Measurements from ENCODE around the gene GNG13. TPM values are rescaled to one million over a fixed set of nuclear protein-coding genes. Genes with fewer than 3 reads are reported as not detected.

The GNG13 gene
- polyA plus RNA-seq, 2 of the 4 experiments (the other 2 are of a cell fraction), result 0.09 TPM; not detected in 1

DNA sequence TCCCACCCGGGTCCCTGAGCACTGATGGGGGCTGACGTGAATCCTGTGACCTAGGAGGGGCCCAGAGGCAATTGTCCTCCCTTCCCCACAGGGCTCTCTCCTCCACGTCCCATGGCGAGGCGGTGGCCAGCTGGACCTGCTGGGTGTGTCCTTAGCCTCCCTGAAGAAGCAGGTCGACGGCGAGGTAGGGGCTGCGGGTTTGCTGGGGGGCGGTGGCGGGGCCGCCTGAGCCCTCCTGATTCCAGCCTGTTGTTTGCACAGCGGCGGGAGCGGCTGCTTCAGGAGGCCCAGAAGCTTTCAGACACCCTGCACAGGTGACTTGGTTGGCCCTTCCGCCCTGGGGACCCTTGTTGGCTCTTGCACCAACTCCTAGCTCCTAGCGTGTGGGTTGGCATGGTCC lies 10.4 kb downstream of the GNG13 start:
- no peaks in the 10 kb centered on the region for H3K9me3 ChIP-seq
- H3K27ac ChIP-seq, result no peak overlapping the region
- 92% methylated on average over 16 of the region's 17 CpGs for WGBS (ENCODE audit: missing lambda C conversion rate)
- TF ChIP-seq MYC (IDR thresholded peaks at IDR 0.05; ENCODE audit: borderline replicate concordance, low read length) (no peak), FOSB (CRISPR knock-in tag; IDR thresholded peaks at IDR 0.05) (no peak), BHLHE40 (IDR thresholded peaks at IDR 0.05; ENCODE audit: low read depth, low read length) (no peak), TFCP2L1 (CRISPR knock-in tag; IDR thresholded peaks at IDR 0.05) (no peak), EP300 (IDR thresholded peaks at IDR 0.05) (no peak), ZSCAN20 (CRISPR knock-in tag; IDR thresholded peaks at IDR 0.05) (no peak), ESRRA (IDR thresholded peaks at IDR 0.05; ENCODE audit: borderline replicate concordance, low read length) (no peak), ZNF302 (CRISPR knock-in tag; IDR thresholded peaks at IDR 0.05) (no peak)
- TF ChIP-seq, protein P1, sequence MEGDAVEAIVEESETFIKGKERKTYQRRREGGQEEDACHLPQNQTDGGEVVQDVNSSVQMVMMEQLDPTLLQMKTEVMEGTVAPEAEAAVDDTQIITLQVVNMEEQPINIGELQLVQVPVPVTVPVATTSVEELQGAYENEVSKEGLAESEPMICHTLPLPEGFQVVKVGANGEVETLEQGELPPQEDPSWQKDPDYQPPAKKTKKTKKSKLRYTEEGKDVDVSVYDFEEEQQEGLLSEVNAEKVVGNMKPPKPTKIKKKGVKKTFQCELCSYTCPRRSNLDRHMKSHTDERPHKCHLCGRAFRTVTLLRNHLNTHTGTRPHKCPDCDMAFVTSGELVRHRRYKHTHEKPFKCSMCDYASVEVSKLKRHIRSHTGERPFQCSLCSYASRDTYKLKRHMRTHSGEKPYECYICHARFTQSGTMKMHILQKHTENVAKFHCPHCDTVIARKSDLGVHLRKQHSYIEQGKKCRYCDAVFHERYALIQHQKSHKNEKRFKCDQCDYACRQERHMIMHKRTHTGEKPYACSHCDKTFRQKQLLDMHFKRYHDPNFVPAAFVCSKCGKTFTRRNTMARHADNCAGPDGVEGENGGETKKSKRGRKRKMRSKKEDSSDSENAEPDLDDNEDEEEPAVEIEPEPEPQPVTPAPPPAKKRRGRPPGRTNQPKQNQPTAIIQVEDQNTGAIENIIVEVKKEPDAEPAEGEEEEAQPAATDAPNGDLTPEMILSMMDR (IDR thresholded peaks at IDR 0.05), result no peak
- TF ChIP-seq, protein P2, sequence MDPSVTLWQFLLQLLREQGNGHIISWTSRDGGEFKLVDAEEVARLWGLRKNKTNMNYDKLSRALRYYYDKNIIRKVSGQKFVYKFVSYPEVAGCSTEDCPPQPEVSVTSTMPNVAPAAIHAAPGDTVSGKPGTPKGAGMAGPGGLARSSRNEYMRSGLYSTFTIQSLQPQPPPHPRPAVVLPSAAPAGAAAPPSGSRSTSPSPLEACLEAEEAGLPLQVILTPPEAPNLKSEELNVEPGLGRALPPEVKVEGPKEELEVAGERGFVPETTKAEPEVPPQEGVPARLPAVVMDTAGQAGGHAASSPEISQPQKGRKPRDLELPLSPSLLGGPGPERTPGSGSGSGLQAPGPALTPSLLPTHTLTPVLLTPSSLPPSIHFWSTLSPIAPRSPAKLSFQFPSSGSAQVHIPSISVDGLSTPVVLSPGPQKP (IDR thresholded peaks at IDR 0.05; ENCODE audit: low read depth, low read length), result no peak
- no peak for DNase-seq (ENCODE audit: low read depth in 1 of 2, low spot score in 1 of 2)
- ChIA-PET POLR2A (no interaction called here), CTCF (interaction anchor here (1.3 to 9.9 kb wide), 4 partner anchors 23 to 266 kb away, joined by 3 to 169 read pairs (median 4); partner anchors contain the start of gene METRN)
- H3K4me2 ChIP-seq, result no peak overlapping the region
- peaks cover 22% of the 10 kb centered on the region for H3K4me1 ChIP-seq
- no peak for FAIRE-seq
- ATAC-seq, result no peak
- H3K4me3 ChIP-seq, result no peak overlapping the region

DNA sequence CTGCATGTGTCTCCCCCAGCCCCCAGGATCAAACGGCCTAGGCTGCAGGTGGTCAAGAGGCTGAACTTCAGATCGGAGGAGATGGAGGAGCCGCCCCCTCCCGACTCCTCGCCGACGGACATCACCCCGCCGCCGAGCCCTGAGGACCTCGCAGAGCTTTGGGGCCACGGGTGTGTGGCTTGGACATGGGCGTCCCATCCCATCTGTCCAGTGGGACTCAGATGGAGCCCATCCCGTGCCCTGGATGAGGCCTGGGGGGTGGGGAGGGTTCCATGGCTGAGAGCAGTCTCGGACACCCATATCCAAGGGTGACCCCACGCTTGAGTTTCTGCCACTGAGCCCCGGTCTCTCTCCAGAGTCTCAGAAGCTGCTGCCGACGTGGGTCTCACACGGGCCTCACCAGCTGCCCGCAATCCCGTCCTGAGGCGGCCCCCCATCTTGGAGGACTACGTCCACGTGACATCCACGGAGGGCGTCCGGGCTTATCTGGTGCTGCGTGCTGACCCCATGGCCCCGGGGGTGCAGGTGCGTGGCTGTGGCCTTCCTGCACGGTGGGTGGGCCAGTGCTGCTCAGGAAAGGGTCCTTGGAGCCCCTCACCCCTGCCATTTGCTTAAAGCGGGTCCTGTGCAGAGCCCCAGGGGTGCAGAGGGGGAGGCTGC lies 11.2 kb downstream of the GNG13 start:
- H3K4me1 ChIP-seq, result peaks cover 18% of the 10 kb centered on the region
- POLR2A ChIA-PET, result interaction anchor here (1.0 to 1.8 kb wide), 4 partner anchors 12 to 68 kb away, joined by 3 to 8 read pairs (median 4); partner anchors contain the start of genes ANTKMT and GNG13
- peak overlapping the region; percentile 86 for H3K4me2 ChIP-seq
- H3K27ac ChIP-seq, result peak overlapping the region; percentile 63 to 86; a peak in 5 of 6 replicates
- DNase-seq (ENCODE audit: low read depth in 1 of 2, low spot score in 1 of 2) (no peak), FAIRE-seq (no peak), ATAC-seq (no peak)
- no peaks in the 10 kb centered on the region for H3K9me3 ChIP-seq
- no peak for TF ChIP-seq PHF8 (IDR thresholded peaks at IDR 0.05; ENCODE audit: borderline replicate concordance, low read depth)
- TF ChIP-seq CBX8 (IDR thresholded peaks at IDR 0.05), result no peak
- TF ChIP-seq TFCP2L1 (CRISPR knock-in tag; IDR thresholded peaks at IDR 0.05), result no peak
- TF ChIP-seq SREBF2 (IDR thresholded peaks at IDR 0.05), result no peak
- TF ChIP-seq, protein P3, sequence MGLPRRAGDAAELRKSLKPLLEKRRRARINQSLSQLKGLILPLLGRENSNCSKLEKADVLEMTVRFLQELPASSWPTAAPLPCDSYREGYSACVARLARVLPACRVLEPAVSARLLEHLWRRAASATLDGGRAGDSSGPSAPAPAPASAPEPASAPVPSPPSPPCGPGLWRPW (IDR thresholded peaks at IDR 0.05), result no peak
- 68% methylated on average over 13 of the region's 33 CpGs for WGBS (ENCODE audit: missing lambda C conversion rate)
- peak overlapping the region; percentile 93 for H3K4me3 ChIP-seq
- CTCF ChIA-PET, result interaction anchor here (1.3 to 9.9 kb wide), 5 partner anchors 23 to 266 kb away, joined by 3 to 169 read pairs (median 4); partner anchors contain the start of genes METRN and MSLN

DNA sequence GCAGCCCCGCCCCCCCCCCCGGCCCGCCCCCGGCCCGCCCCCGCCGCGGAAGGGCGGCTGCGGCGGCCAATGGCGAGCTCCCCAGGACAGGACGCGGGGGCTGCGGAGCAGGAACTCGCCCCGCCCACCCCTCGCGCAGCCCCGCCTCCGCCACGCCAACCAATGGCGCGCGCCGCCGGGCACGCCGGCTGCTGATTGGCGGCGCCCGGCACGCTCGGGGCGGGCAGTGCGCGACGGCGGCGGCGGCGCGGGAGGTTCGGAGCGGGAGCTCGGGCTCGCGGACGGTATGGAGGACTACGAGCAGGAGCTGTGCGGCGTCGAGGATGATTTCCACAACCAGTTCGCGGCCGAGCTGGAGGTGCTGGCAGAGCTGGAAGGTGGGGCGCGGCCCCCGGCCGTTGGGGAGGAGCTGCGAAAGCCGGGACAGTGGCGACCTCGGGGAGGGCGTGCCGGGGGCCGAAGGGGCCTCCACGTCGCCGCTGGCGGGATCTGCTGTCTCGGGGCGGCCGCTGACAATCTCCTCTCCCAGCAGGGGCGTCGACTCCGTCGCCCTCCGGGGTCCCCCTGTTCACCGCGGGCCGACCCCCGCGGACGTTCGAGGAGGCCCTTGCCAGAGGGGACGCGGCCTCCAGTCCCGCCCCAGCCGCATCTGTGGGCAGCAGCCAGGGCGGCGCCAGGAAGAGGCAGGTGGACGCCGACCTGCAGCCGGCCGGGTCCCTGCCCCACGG lies 12.0 kb downstream of the GNG13 start, which contains the start of gene CHTF18:
Gene CHTF18 (plus strand): TSS at position 222 of the 728 bp plus-strand sequence. CDS start 65 bp downstream, at position 287.
- ChIA-PET CTCF (interaction anchor here (0.7 to 9.9 kb wide), 9 partner anchors 10 to 269 kb away, joined by 3 to 169 read pairs (median 4); partner anchors contain the start of genes CIAO3, METRN and MSLN), POLR2A (interaction anchor here (1.0 to 1.8 kb wide), 8 partner anchors 12 to 82 kb away, joined by 3 to 8 read pairs (median 4); partner anchors contain the start of genes ANTKMT, GNG13 and METRN)
- FAIRE-seq (no peak), ATAC-seq (peak; percentile 51 to 75), DNase-seq (ENCODE audit: low read depth in 1 of 2, low spot score in 1 of 2) (peak; percentile 86 to 92)
- no peaks in the 10 kb centered on the region for H3K9me3 ChIP-seq
- peak within 1 kb of the TSS; percentile 100 for H3K4me2 ChIP-seq
- peak within 1 kb of the TSS; percentile 93 for H3K4me3 ChIP-seq
- H3K27ac ChIP-seq, result peak within 1 kb of the TSS; percentile 84 to 92
- WGBS (ENCODE audit: missing lambda C conversion rate), result 0% methylated on average over 42 of the region's 97 CpGs
- H3K4me1 ChIP-seq, result peaks cover 24% of the 10 kb centered on the region
- TF ChIP-seq, protein P4, sequence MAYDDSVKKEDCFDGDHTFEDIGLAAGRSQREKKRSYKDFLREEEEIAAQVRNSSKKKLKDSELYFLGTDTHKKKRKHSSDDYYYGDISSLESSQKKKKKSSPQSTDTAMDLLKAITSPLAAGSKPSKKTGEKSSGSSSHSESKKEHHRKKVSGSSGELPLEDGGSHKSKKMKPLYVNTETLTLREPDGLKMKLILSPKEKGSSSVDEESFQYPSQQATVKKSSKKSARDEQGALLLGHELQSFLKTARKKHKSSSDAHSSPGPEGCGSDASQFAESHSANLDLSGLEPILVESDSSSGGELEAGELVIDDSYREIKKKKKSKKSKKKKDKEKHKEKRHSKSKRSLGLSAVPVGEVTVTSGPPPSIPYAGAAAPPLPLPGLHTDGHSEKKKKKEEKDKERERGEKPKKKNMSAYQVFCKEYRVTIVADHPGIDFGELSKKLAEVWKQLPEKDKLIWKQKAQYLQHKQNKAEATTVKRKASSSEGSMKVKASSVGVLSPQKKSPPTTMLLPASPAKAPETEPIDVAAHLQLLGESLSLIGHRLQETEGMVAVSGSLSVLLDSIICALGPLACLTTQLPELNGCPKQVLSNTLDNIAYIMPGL (CRISPR knock-in tag; IDR thresholded peaks at IDR 0.05; ENCODE audit: borderline replicate concordance), result no peak
- no peak for TF ChIP-seq HOXB13 (CRISPR knock-in tag; IDR thresholded peaks at IDR 0.05; ENCODE audit: low read depth)
- TF ChIP-seq EHMT2 (IDR thresholded peaks at IDR 0.05; ENCODE audit: low read depth), result no peak
- TF ChIP-seq CHD4 (IDR thresholded peaks at IDR 0.05; ENCODE audit: borderline replicate concordance), result no peak
- TF ChIP-seq, protein P2 (IDR thresholded peaks at IDR 0.05; ENCODE audit: low read depth, low read length), result no peak
- TF ChIP-seq RAD21 (conservative IDR thresholded peaks at IDR 0.05 in 1 of 2, IDR thresholded peaks at IDR 0.05 in 1 of 2), result no peak
- TF ChIP-seq HEYL (CRISPR knock-in tag; IDR thresholded peaks at IDR 0.05), result no peak
- 0 out of 5 replicates have a peak, but pooled peaks of 1 of the 2 experiments have one; percentile 42 for TF ChIP-seq JUN (IDR thresholded peaks at IDR 0.05)
- TF ChIP-seq RNF2 (IDR thresholded peaks at IDR 0.05; ENCODE audit: borderline replicate concordance, low read depth), result no peak
- peak; percentile 21; the same call in 1 of the 2 replicates for TF ChIP-seq PHF8 (IDR thresholded peaks at IDR 0.05; ENCODE audit: borderline replicate concordance, low read depth)
- TF ChIP-seq, protein P5, sequence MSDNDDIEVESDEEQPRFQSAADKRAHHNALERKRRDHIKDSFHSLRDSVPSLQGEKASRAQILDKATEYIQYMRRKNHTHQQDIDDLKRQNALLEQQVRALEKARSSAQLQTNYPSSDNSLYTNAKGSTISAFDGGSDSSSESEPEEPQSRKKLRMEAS (IDR thresholded peaks at IDR 0.05), result peak; percentile 68
